Measurements from ENCODE around the gene ANGPTL1. TPM values are rescaled to one million over a fixed set of nuclear protein-coding genes. Genes with fewer than 3 reads are reported as not detected.

Gene ANGPTL1, protein sequence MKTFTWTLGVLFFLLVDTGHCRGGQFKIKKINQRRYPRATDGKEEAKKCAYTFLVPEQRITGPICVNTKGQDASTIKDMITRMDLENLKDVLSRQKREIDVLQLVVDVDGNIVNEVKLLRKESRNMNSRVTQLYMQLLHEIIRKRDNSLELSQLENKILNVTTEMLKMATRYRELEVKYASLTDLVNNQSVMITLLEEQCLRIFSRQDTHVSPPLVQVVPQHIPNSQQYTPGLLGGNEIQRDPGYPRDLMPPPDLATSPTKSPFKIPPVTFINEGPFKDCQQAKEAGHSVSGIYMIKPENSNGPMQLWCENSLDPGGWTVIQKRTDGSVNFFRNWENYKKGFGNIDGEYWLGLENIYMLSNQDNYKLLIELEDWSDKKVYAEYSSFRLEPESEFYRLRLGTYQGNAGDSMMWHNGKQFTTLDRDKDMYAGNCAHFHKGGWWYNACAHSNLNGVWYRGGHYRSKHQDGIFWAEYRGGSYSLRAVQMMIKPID
- not detected for total RNA-seq
- not detected for polyA plus RNA-seq

GRCh38 chr1:178870944-178871343 lies at the start of gene ANGPTL1:
Gene ANGPTL1 (minus strand): TSS chr1:178871077. CDS start chr1:178865776, 5,301 bp downstream.
- DNase-seq: no peak
- H3K27ac Mint-ChIP-seq: no peak within 1 kb of the TSS
- ATAC-seq (ENCODE audit: low read depth in 2 of 2): no peak
- Histone ChIP-seq H3K9me3 (ENCODE audit: control insufficient read depth in 2 of 2, low read length in 2 of 2) (no peaks in the 10 kb centered on the region), H3K36me3 (ENCODE audit: control insufficient read depth, insufficient read depth, low read length) (no peaks in the 10 kb centered on the region), H3K4me3 (ENCODE audit: low read depth, low read length) (no peak within 1 kb of the TSS), H3K27me3 (ENCODE audit: control insufficient read depth, insufficient read depth, low read length) (no peaks in the 10 kb centered on the region), H3K27ac (ENCODE audit: insufficient read depth, low read length, poor library complexity, severe bottlenecking) (no peak within 1 kb of the TSS), H3K4me1 (ENCODE audit: control insufficient read depth, insufficient read depth, low read length, poor library complexity, severe bottlenecking) (no peaks in the 10 kb centered on the region)
- peaks cover 4% of the 10 kb centered on the region for H3K27me3 Mint-ChIP-seq
- no peaks in the 10 kb centered on the region for H3K36me3 Mint-ChIP-seq
- no peak within 1 kb of the TSS for H3K4me3 Mint-ChIP-seq
- peaks cover 0 to 4% (median 2%) of the 10 kb centered on the region in 4 donors for H3K4me1 Mint-ChIP-seq
- no peaks in the 10 kb centered on the region for H3K9me3 Mint-ChIP-seq

GRCh38 chr1:178919581-178919980 lies 48.7 kb upstream of the ANGPTL1 start:
- Mint-ChIP-seq H3K9me3 (peaks cover 0 to 9% (median 0%) of the 10 kb centered on the region in 7 donors), H3K27me3 (peaks cover 11% of the 10 kb centered on the region), H3K27ac (no peak overlapping the region), H3K36me3 (peaks cover 7% of the 10 kb centered on the region), H3K4me3 (no peak overlapping the region), H3K4me1 (no peaks in the 10 kb centered on the region)
- Histone ChIP-seq H3K4me1 (ENCODE audit: control insufficient read depth, insufficient read depth, low read length, poor library complexity, severe bottlenecking) (no peaks in the 10 kb centered on the region), H3K4me3 (ENCODE audit: low read depth, low read length) (no peak overlapping the region), H3K9me3 (ENCODE audit: control insufficient read depth in 2 of 2, low read length in 2 of 2) (no peaks in the 10 kb centered on the region), H3K36me3 (ENCODE audit: control insufficient read depth, insufficient read depth, low read length) (no peaks in the 10 kb centered on the region), H3K27ac (ENCODE audit: insufficient read depth, low read length, poor library complexity, severe bottlenecking) (no peak overlapping the region), H3K27me3 (ENCODE audit: control insufficient read depth, insufficient read depth, low read length) (peaks cover 4% of the 10 kb centered on the region)
- DNase-seq (no peak), ATAC-seq (ENCODE audit: low read depth in 2 of 2) (no peak)

DNA sequence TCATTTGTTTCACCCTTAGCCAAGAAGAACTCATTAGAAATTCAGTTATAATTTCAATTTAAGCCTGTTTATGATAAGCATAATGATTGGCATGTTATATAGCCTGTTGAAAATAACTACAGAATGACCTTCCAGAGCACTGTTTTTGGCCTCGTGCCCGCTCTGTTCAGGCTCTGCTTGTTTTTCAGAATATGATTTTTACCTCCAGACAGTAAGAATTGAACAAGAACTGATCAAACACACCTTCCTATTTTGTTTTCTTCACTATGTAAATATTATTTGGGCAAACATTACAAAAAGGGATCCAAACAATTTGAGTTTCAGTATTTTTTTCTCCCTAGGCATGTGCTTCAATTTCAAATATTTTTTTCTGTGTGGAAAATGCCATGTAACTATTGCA lies 48.1 kb upstream of the ANGPTL1 start:
- Histone ChIP-seq H3K36me3 (ENCODE audit: control insufficient read depth, insufficient read depth, low read length) (no peaks in the 10 kb centered on the region), H3K4me1 (ENCODE audit: control insufficient read depth, insufficient read depth, low read length, poor library complexity, severe bottlenecking) (no peaks in the 10 kb centered on the region), H3K27me3 (ENCODE audit: control insufficient read depth, insufficient read depth, low read length) (peaks cover 6% of the 10 kb centered on the region), H3K9me3 (ENCODE audit: control insufficient read depth in 2 of 2, low read length in 2 of 2) (no peaks in the 10 kb centered on the region), H3K27ac (ENCODE audit: insufficient read depth, low read length, poor library complexity, severe bottlenecking) (no peak overlapping the region), H3K4me3 (ENCODE audit: low read depth, low read length) (no peak overlapping the region)
- no peaks in the 10 kb centered on the region for H3K4me1 Mint-ChIP-seq
- peaks cover 0 to 5% (median 0%) of the 10 kb centered on the region in 7 donors for H3K9me3 Mint-ChIP-seq
- H3K27ac Mint-ChIP-seq: no peak overlapping the region
- H3K4me3 Mint-ChIP-seq: no peak overlapping the region
- peaks cover 11% of the 10 kb centered on the region for H3K27me3 Mint-ChIP-seq
- peaks cover 7% of the 10 kb centered on the region for H3K36me3 Mint-ChIP-seq
- ATAC-seq (ENCODE audit: low read depth in 2 of 2) (no peak), DNase-seq (no peak)

- H3K27ac ChIP-seq (ENCODE audit: insufficient read depth, low read length, poor library complexity, severe bottlenecking): no peak overlapping the region
- H3K9me3 Mint-ChIP-seq: peaks cover 0 to 2% (median 0%) of the 10 kb centered on the region in 7 donors
- H3K27ac Mint-ChIP-seq: no peak overlapping the region
- peaks cover 4% of the 10 kb centered on the region for H3K27me3 ChIP-seq (ENCODE audit: control insufficient read depth, insufficient read depth, low read length)
- peaks cover 11% of the 10 kb centered on the region for H3K27me3 Mint-ChIP-seq
- ATAC-seq (ENCODE audit: low read depth in 2 of 2): no peak
- no peak overlapping the region for H3K4me3 Mint-ChIP-seq
- H3K4me3 ChIP-seq (ENCODE audit: low read depth, low read length): no peak overlapping the region
- no peak for DNase-seq
- H3K36me3 ChIP-seq (ENCODE audit: control insufficient read depth, insufficient read depth, low read length): no peaks in the 10 kb centered on the region
- H3K4me1 Mint-ChIP-seq: no peaks in the 10 kb centered on the region
- H3K4me1 ChIP-seq (ENCODE audit: control insufficient read depth, insufficient read depth, low read length, poor library complexity, severe bottlenecking): no peaks in the 10 kb centered on the region
- peaks cover 7% of the 10 kb centered on the region for H3K36me3 Mint-ChIP-seq
- H3K9me3 ChIP-seq (ENCODE audit: control insufficient read depth in 2 of 2, low read length in 2 of 2): no peaks in the 10 kb centered on the region
These were observed 47.4 kb upstream of the ANGPTL1 start for GRCh38 chr1:178918308-178918707.

DNA sequence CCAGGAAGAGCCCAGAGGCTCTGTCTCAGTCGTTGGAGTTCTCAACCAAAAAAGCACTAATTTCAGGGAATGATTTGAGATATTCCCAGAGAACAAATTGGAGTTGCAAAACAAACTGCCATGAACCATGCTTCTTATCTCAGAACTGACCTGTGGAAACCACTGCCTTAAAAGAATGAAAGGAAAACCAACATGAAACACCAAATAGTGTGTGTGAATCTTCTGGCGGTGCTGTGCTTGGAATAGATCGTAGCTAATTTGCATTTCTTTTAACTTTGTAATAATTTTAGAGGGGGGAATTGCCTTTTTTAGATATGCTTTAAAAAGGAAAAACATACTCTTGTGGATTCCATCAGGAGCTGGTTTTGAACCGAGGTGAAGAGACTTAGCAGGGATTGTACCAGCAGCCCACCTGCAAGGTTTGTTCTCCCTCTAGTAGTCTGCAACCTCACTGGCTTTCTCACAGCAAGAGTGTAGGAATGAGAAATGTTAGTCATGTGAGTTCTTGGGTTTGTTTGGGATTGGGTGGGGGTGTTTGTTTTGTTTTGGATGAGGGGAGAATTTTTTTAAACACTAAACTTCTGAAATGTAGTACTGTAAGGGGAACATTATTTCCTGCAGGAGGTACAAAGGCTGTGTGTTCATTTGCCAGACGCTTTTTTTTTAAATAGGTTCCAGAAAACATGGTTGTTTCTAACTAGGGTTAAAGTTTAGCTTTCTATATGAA lies 45.7 kb upstream of the ANGPTL1 start:
- Mint-ChIP-seq H3K27me3 (peaks cover 11% of the 10 kb centered on the region), H3K27ac (no peak overlapping the region)

DNA sequence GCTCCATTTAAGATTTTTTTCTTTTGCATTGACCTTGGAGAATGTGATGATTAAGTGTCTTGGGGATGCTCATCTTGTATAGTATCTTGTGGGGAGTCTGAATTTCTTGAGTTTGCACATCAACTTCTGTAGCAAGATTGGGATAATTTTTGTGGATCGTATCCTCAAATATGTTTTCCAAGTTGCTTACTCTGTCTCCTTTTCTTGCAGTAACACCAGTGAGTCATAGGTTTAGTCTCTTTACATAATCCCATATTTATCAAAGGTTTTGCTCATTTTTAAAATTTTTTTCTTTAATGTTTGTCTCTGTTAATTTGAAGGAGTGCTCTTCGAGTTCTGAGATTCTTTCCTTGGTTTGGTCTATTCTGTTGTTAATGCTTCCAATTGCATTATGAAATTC lies 41.7 kb upstream of the ANGPTL1 start:
- no peaks in the 10 kb centered on the region for H3K4me1 ChIP-seq (ENCODE audit: control insufficient read depth, insufficient read depth, low read length, poor library complexity, severe bottlenecking)
- Mint-ChIP-seq H3K4me1 (no peaks in the 10 kb centered on the region), H3K27ac (no peak overlapping the region), H3K4me3 (no peak overlapping the region), H3K27me3 (peaks cover 11% of the 10 kb centered on the region), H3K36me3 (peaks cover 15% of the 10 kb centered on the region), H3K9me3 (peaks cover 0 to 6% (median 0%) of the 10 kb centered on the region in 7 donors)
- DNase-seq: no peak
- no peaks in the 10 kb centered on the region for H3K36me3 ChIP-seq (ENCODE audit: control insufficient read depth, insufficient read depth, low read length)
- no peak overlapping the region for H3K27ac ChIP-seq (ENCODE audit: insufficient read depth, low read length, poor library complexity, severe bottlenecking)
- no peaks in the 10 kb centered on the region for H3K9me3 ChIP-seq (ENCODE audit: control insufficient read depth in 2 of 2, low read length in 2 of 2)
- peaks cover 2% of the 10 kb centered on the region for H3K27me3 ChIP-seq (ENCODE audit: control insufficient read depth, insufficient read depth, low read length)
- no peak overlapping the region for H3K4me3 ChIP-seq (ENCODE audit: low read depth, low read length)
- no peak for ATAC-seq (ENCODE audit: low read depth in 2 of 2)

More for the DNA sequence above, 45.7 kb upstream of the ANGPTL1 start:
- Histone ChIP-seq H3K27me3 (ENCODE audit: control insufficient read depth, insufficient read depth, low read length) (peaks cover 2% of the 10 kb centered on the region), H3K4me1 (ENCODE audit: control insufficient read depth, insufficient read depth, low read length, poor library complexity, severe bottlenecking) (no peaks in the 10 kb centered on the region), H3K9me3 (ENCODE audit: control insufficient read depth in 2 of 2, low read length in 2 of 2) (no peaks in the 10 kb centered on the region), H3K36me3 (ENCODE audit: control insufficient read depth, insufficient read depth, low read length) (no peaks in the 10 kb centered on the region), H3K27ac (ENCODE audit: insufficient read depth, low read length, poor library complexity, severe bottlenecking) (no peak overlapping the region), H3K4me3 (ENCODE audit: low read depth, low read length) (no peak overlapping the region)
- no peak for DNase-seq
- Mint-ChIP-seq H3K36me3 (peaks cover 7% of the 10 kb centered on the region), H3K4me3 (no peak overlapping the region), H3K4me1 (no peaks in the 10 kb centered on the region), H3K9me3 (peaks cover 0 to 2% (median 0%) of the 10 kb centered on the region in 7 donors)
- no peak for ATAC-seq (ENCODE audit: low read depth in 2 of 2)

- Histone ChIP-seq H3K9me3 (ENCODE audit: control insufficient read depth in 2 of 2, low read length in 2 of 2) (no peaks in the 10 kb centered on the region), H3K27me3 (ENCODE audit: control insufficient read depth, insufficient read depth, low read length) (peaks cover 2% of the 10 kb centered on the region), H3K4me1 (ENCODE audit: control insufficient read depth, insufficient read depth, low read length, poor library complexity, severe bottlenecking) (no peaks in the 10 kb centered on the region), H3K36me3 (ENCODE audit: control insufficient read depth, insufficient read depth, low read length) (no peaks in the 10 kb centered on the region), H3K4me3 (ENCODE audit: low read depth, low read length) (no peak overlapping the region), H3K27ac (ENCODE audit: insufficient read depth, low read length, poor library complexity, severe bottlenecking) (no peak overlapping the region)
- DNase-seq (no peak), ATAC-seq (ENCODE audit: low read depth in 2 of 2) (no peak)
- no peak overlapping the region for H3K4me3 Mint-ChIP-seq
- H3K36me3 Mint-ChIP-seq: peaks cover 10% of the 10 kb centered on the region
- H3K9me3 Mint-ChIP-seq: peaks cover 0 to 6% (median 0%) of the 10 kb centered on the region in 7 donors
- H3K27me3 Mint-ChIP-seq: peaks cover 7% of the 10 kb centered on the region
- no peaks in the 10 kb centered on the region for H3K4me1 Mint-ChIP-seq
- H3K27ac Mint-ChIP-seq: peak overlapping the region in 1 of 3 donors; percentile 64
These were observed 39.1 kb upstream of the ANGPTL1 start for GRCh38 chr1:178910023-178910422.
